ENCODE results near the gene PLCD1. TPM values are rescaled to one million over a fixed set of nuclear protein-coding genes. Genes with fewer than 3 reads are reported as not detected.

PLCD1 gene
- total RNA-seq, 1 donor from 2014 or later, result 36.9 TPM

GRCh38 chr3:37969596-37970100 is 59.8 kb downstream of the PLCD1 start:
- no peak for TF ChIP-seq CTCF (conservative IDR thresholded peaks at IDR 0.05)
- no peaks in the 10 kb centered on the region for H3K27me3 Mint-ChIP-seq (ENCODE audit: low read depth)
- H3K4me1 Mint-ChIP-seq, result peaks cover 1% of the 10 kb centered on the region
- H3K4me3 Mint-ChIP-seq, result no peak overlapping the region
- DNase-seq (ENCODE audit: low read depth, low spot score), result no peak
- H3K9me3 Mint-ChIP-seq, result no peaks in the 10 kb centered on the region
- peaks cover 14% of the 10 kb centered on the region for H3K36me3 Mint-ChIP-seq (ENCODE audit: low read depth)
- peak overlapping the region; percentile 31 for H3K27ac Mint-ChIP-seq (ENCODE audit: unreplicated experiment)

- H3K27ac Mint-ChIP-seq (ENCODE audit: unreplicated experiment), result no peak overlapping the region
- no peaks in the 10 kb centered on the region for H3K4me1 Mint-ChIP-seq
- no peak for DNase-seq (ENCODE audit: low read depth, low spot score)
- H3K4me3 Mint-ChIP-seq, result no peak overlapping the region
- no peaks in the 10 kb centered on the region for H3K27me3 Mint-ChIP-seq (ENCODE audit: low read depth)
- no peaks in the 10 kb centered on the region for H3K9me3 Mint-ChIP-seq
- no peak for TF ChIP-seq CTCF (conservative IDR thresholded peaks at IDR 0.05)
- peaks cover 17% of the 10 kb centered on the region for H3K36me3 Mint-ChIP-seq (ENCODE audit: low read depth)
Measured at GRCh38 chr3:37968813-37969595, 60.4 kb downstream of the PLCD1 start.

GRCh38 chr3:37968199-37968598 is 61.2 kb downstream of the PLCD1 start:
- Mint-ChIP-seq H3K4me1 (peaks cover 1% of the 10 kb centered on the region), H3K27ac (ENCODE audit: unreplicated experiment) (no peak overlapping the region), H3K4me3 (no peak overlapping the region), H3K36me3 (ENCODE audit: low read depth) (peaks cover 13% of the 10 kb centered on the region), H3K9me3 (no peaks in the 10 kb centered on the region), H3K27me3 (ENCODE audit: low read depth) (no peaks in the 10 kb centered on the region)
- TF ChIP-seq CTCF (conservative IDR thresholded peaks at IDR 0.05), result no peak
- no peak for DNase-seq (ENCODE audit: low read depth, low spot score)

- peak; percentile 81 for TF ChIP-seq CTCF (conservative IDR thresholded peaks at IDR 0.05)
- Mint-ChIP-seq H3K27ac (ENCODE audit: unreplicated experiment) (no peak overlapping the region), H3K27me3 (ENCODE audit: low read depth) (no peaks in the 10 kb centered on the region), H3K9me3 (no peaks in the 10 kb centered on the region), H3K36me3 (ENCODE audit: low read depth) (peaks cover 11% of the 10 kb centered on the region), H3K4me1 (peaks cover 7% of the 10 kb centered on the region), H3K4me3 (no peak overlapping the region)
- DNase-seq (ENCODE audit: low read depth, low spot score), result peak; percentile 68
Measured at GRCh38 chr3:37967260-37967881, 62.1 kb downstream of the PLCD1 start.

GRCh38 chr3:37964716-37965115 is 64.7 kb downstream of the PLCD1 start:
- Mint-ChIP-seq H3K9me3 (no peaks in the 10 kb centered on the region), H3K4me3 (no peak overlapping the region), H3K27ac (ENCODE audit: unreplicated experiment) (no peak overlapping the region), H3K27me3 (ENCODE audit: low read depth) (no peaks in the 10 kb centered on the region), H3K36me3 (ENCODE audit: low read depth) (peaks cover 10% of the 10 kb centered on the region), H3K4me1 (peaks cover 15% of the 10 kb centered on the region)
- DNase-seq (ENCODE audit: low read depth, low spot score), result no peak
- TF ChIP-seq CTCF (conservative IDR thresholded peaks at IDR 0.05), result no peak

Data from neural crest cell (in vitro differentiated cells).